Superior temporal gyrus (tissue), 1 donor: ENCODE data around the gene STAP1.
"Not testable (repeated sequence)": the region's sequence is repeated elsewhere in the genome, so short reads cannot be mapped to it uniquely, and the experiment has no call there.

Source experiments
- DNase-seq: peaks from one replicate; pipeline ENCODE4 v3.0.0-alpha.2; 2016; ENCODE audit errors: extremely low spot score

The STAP1 gene

DNA sequence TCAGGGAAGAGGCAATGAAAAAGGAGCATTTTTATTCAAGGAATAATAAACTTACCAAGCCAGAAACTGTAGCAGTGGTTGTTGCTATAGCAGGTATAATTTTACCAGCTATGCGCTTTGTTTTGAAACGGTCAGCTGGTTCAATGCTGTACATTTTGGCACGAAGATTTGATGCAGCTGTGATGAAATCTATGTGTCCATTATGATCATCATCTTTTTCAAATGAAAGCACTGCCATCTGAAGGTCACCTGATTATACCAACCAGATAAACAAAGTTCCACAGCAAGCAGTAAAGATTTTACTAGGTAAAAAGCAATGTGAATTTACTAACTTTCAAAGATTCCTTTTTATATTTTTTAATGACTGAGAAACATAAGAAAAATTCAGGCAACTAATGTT lies 66.4 kb downstream of the STAP1 start:
- peak; percentile 70 for DNase-seq

DNA sequence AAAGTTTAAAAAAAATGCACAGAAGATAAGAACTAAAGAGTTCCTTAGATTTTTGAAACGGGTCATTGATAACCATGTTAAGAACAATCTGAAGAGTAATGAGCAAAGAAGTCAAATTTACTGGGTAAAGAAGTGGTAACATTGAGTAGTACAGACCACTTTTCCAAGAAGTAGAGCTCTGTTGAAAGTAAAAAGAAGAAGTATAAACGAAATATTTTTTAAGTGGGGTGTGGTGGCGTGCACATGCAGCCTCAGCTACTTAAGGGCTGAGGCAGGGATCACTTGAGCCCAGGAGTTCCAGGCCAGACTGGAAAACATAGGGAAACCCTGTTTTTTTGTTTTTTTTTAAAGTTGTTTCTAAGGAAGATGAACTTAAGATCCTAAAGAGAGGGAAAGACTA lies 74.0 kb downstream of the STAP1 start:
- DNase-seq = no peak

DNA sequence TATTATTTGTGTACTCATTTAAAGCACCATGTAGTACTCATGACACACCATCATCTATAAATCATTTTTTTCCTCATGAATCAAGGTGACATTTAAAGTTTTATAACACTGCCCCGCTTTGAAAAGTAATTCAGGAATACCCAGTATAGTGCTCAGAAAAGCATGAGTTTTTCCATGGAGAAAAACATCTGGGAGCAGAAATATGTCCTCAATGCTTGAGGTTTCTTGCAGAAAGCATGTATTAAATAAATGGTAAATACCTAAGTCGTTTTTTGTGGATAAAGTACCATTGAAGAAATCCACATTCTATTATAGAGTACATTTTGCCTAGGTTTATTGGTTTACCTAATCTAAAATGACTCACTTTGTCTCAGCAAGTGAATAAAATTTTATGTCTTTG lies 76.2 kb downstream of the STAP1 start:
- no peak for DNase-seq

DNA sequence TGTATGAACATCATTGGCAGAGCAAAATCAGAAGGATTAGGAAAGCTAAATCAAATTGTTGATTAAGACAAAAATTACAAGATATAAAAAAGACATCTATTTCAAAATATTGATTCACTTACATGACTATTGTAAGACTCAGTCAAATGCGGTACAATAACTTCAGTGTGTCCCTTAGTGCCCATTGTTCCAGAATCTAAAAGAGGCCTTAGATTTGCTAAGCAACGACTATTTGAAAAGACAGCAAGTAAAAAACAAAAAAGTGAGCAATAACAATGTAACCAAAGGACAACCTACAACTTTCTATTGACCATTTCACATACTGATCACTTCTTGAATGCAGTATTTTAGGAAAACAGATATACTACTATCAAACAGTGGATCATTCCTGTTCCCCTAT lies 76.8 kb downstream of the STAP1 start:
- DNase-seq = peak; percentile 67

DNA sequence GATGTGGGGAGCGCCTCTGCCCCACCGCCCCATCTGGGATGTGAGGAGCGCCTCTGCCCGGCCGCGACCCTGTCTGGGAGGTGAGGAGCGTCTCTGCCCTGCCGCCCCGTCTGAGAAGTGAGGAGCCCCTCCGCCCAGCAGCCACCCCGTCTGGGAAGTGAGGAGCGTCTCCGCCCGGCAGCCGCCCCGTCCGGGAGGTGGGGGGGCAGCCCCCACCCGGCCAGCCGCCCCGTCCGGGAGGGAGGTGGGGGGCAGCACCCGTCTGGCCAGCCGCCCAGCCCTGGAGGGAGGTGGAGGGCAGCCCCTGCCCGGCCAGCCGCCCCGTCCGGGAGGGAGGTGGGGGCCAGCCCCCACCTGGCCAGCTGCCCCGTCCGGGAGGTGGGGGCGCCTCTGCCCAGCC lies 78.5 kb downstream of the STAP1 start:
- DNase-seq = not testable (repeated sequence)

DNA sequence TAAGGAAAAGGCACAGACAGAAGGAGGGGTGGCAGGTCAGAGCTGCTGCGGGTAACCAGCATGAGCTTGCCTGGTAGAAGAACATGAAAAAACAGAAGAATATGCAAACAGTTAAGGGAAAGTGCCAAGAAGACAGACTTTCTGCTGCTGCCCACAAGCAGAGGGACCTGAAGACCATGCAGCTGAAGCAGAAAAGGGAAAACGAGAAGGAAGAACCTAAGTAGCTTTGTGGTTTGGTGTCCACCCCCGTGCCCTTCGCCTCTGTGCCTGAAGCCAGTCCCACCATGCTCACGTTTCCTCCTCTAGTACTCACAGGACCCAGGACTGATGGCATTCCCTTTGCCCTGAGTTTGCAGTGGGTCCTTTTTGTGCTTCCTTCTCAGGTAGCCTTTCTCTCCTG lies 79.6 kb downstream of the STAP1 start:
- DNase-seq = no peak

DNA sequence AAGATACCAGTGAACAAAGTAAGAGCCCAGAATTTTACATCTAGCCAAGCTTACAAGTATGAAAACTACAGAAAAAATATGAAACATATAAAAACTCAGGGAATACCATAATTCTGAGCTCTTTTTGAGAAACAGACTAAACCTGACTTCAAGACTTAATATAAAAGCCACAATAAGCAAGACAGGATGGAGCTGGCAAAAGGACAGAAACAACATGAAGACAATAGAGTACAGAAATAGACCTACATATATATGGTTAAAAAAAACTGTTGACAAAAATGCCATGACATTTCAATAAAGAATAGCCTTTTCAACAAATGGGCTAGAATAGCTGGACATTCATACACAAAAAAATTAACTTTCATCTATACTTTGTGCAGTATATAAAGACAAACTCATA lies 93.0 kb downstream of the STAP1 start:
- DNase-seq = no peak
